ENCODE results near the gene GAS2L3. TPM values are rescaled to one million over a fixed set of nuclear protein-coding genes. Genes with fewer than 3 reads are reported as not detected.

Gene GAS2L3
- total RNA-seq, 2 experiments from 2014 or later, result 2.7 to 3.5 TPM

- no peaks in the 10 kb centered on the region for H3K9me3 Mint-ChIP-seq (ENCODE audit: insufficient read depth)
- POLR2A ChIA-PET, result no interaction called here
- H3K4me3 Mint-ChIP-seq, result no peak overlapping the region
- H3K27ac Mint-ChIP-seq, result no peak overlapping the region
- CTCF ChIA-PET, result no interaction called here
- H3K27me3 Mint-ChIP-seq (ENCODE audit: low read depth), result no peaks in the 10 kb centered on the region
- H3K4me1 Mint-ChIP-seq (ENCODE audit: low read depth), result no peaks in the 10 kb centered on the region
- DNase-seq (no peak), ATAC-seq (no peak)
- H3K36me3 Mint-ChIP-seq (ENCODE audit: low read depth), result no peaks in the 10 kb centered on the region
These were observed 69.8 kb downstream of the GAS2L3 start for GRCh38 chr12:100643246-100643645.

DNA sequence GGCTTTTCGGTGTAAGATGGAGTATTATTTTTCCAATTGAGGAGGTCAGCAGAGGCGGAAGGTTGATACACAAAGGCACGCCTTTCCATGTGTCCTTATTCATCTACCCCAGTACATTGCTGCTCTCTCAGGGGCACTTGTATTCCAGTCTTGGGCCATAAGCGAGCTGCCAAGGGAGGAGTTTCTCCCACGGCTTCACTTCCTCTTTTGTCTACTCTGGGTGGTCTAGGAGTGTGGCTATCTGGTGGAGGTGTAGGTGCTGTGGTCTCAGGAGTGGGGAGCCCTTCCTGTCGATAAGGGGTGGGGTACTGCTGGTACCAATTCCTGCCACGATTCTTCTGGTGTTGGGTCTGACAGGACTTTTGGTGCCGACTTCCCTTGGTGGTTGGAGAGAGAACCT lies 73.4 kb downstream of the GAS2L3 start:
- Mint-ChIP-seq H3K4me1 (ENCODE audit: low read depth) (no peaks in the 10 kb centered on the region), H3K27ac (no peak overlapping the region), H3K27me3 (ENCODE audit: low read depth) (no peaks in the 10 kb centered on the region), H3K36me3 (ENCODE audit: low read depth) (no peaks in the 10 kb centered on the region), H3K4me3 (no peak overlapping the region), H3K9me3 (ENCODE audit: insufficient read depth) (no peaks in the 10 kb centered on the region)
- POLR2A ChIA-PET, result no interaction called here
- CTCF ChIA-PET, result no interaction called here
- no peak for DNase-seq
- no peak for ATAC-seq

- no peak for DNase-seq
- ChIA-PET POLR2A (no interaction called here), CTCF (interaction anchor here (0.8 kb wide), 1 partner anchor 57 kb away, joined by 4 read pairs; no protein-coding TSS in a partner anchor)
- no peak overlapping the region for H3K4me3 Mint-ChIP-seq
- no peaks in the 10 kb centered on the region for H3K9me3 Mint-ChIP-seq (ENCODE audit: insufficient read depth)
- H3K4me1 Mint-ChIP-seq (ENCODE audit: low read depth), result no peaks in the 10 kb centered on the region
- no peak overlapping the region for H3K27ac Mint-ChIP-seq
- ATAC-seq, result no peak
- H3K27me3 Mint-ChIP-seq (ENCODE audit: low read depth), result no peaks in the 10 kb centered on the region
- H3K36me3 Mint-ChIP-seq (ENCODE audit: low read depth), result no peaks in the 10 kb centered on the region
These were observed 77.6 kb downstream of the GAS2L3 start for GRCh38 chr12:100651108-100651507.

DNA sequence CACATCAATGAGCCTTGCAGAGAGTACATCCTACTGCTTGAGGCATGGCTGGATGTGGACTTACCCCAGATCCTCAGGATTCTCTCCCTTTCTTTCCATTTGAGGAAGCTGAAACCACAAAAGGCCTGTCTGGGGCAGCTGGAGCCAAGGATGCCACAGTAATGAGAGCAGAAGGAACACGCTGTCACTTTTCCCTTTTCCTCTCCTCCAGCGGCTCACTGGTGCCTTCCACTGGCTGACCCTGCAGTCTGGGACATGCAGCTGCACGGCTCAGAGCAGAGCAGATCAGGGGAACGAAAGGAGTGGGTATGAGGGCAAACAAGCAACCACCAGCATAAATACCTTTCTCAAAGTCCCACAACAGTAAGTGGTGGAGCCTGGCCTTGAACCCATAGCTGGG lies 78.2 kb downstream of the GAS2L3 start:
- ATAC-seq, result no peak

DNA sequence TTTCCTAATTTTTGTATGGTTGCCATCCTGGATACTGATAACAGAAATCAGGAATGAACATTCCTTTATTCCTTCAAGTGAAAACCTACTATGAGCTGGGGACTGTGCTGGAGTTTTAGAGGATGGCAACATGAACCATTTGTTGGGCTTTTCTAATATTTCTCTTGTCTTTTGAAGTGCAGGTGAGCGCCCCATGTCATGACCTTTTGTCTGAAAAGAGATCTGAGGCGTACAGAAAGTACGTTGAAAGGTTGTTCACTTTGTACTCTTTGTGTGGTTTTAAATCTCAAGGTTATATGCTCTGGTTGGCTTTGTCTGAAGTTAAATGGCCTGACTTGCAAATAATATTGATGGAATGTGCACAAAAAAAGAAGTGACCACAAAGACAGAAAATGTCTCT lies 79.0 kb downstream of the GAS2L3 start:
- ATAC-seq, result no peak
- no peak for DNase-seq
- CTCF ChIA-PET, result no interaction called here
- no peak overlapping the region for H3K27ac Mint-ChIP-seq
- H3K4me3 Mint-ChIP-seq, result no peak overlapping the region
- no peaks in the 10 kb centered on the region for H3K36me3 Mint-ChIP-seq (ENCODE audit: low read depth)
- no peaks in the 10 kb centered on the region for H3K9me3 Mint-ChIP-seq (ENCODE audit: insufficient read depth)
- no peaks in the 10 kb centered on the region for H3K27me3 Mint-ChIP-seq (ENCODE audit: low read depth)
- no peaks in the 10 kb centered on the region for H3K4me1 Mint-ChIP-seq (ENCODE audit: low read depth)
- POLR2A ChIA-PET, result no interaction called here

More for the DNA sequence above, 78.2 kb downstream of the GAS2L3 start:
- Mint-ChIP-seq H3K4me1 (ENCODE audit: low read depth) (no peaks in the 10 kb centered on the region), H3K27me3 (ENCODE audit: low read depth) (no peaks in the 10 kb centered on the region), H3K36me3 (ENCODE audit: low read depth) (no peaks in the 10 kb centered on the region), H3K4me3 (no peak overlapping the region), H3K9me3 (ENCODE audit: insufficient read depth) (no peaks in the 10 kb centered on the region), H3K27ac (no peak overlapping the region)
- POLR2A ChIA-PET, result no interaction called here
- no peak for DNase-seq
- CTCF ChIA-PET, result no interaction called here

DNA sequence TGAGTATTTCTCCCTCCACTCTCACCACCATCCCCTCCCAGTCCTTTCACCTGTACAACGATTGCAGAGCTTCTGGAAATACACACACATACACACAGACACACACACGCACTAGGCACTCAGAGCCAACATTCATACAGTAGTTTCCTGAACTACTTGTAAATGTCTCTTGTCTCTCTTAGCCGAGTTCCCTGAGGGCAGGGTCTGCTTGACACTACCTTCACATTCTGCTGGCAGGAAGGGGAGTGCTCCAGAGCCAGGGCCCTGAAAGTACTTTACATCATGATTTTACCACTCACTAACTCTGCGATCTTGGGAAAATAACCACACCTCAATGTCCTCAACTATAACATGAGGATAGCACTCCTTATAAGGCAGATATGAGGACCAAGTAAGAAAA lies 82.7 kb downstream of the GAS2L3 start:
- Mint-ChIP-seq H3K27ac (no peak overlapping the region), H3K27me3 (ENCODE audit: low read depth) (no peaks in the 10 kb centered on the region), H3K9me3 (ENCODE audit: insufficient read depth) (no peaks in the 10 kb centered on the region), H3K4me1 (ENCODE audit: low read depth) (no peaks in the 10 kb centered on the region), H3K36me3 (ENCODE audit: low read depth) (no peaks in the 10 kb centered on the region), H3K4me3 (no peak overlapping the region)
- ChIA-PET CTCF (no interaction called here), POLR2A (no interaction called here)
- DNase-seq, result no peak
- no peak for ATAC-seq

DNA sequence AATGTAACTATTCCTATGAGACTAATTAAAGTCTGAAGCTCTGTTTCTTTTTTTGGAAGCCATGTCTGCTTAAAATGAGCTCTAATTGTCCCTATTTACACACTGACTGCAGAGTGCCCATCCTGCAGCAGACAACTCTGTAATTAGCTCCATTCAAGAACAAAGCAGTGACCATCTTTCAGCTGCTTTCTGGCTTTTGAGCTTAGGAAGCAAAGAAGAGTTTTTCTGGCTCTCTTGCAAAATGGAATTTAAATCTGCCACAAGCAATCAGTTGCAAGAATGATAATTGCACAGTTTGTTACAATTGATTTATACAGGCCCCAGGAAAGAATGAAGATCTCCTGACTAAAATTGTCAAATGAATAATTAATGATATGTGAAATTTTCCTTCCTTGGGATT lies 83.4 kb downstream of the GAS2L3 start:
- ATAC-seq, result no peak
- no peak for DNase-seq
- Mint-ChIP-seq H3K9me3 (ENCODE audit: insufficient read depth) (no peaks in the 10 kb centered on the region), H3K4me3 (no peak overlapping the region), H3K27me3 (ENCODE audit: low read depth) (no peaks in the 10 kb centered on the region), H3K36me3 (ENCODE audit: low read depth) (no peaks in the 10 kb centered on the region), H3K4me1 (ENCODE audit: low read depth) (no peaks in the 10 kb centered on the region), H3K27ac (no peak overlapping the region)
- ChIA-PET CTCF (no interaction called here), POLR2A (no interaction called here)

GRCh38 chr12:100661300-100661951 lies 87.9 kb downstream of the GAS2L3 start:
- ChIA-PET CTCF (no interaction called here), POLR2A (no interaction called here)
- Mint-ChIP-seq H3K27ac (no peak overlapping the region), H3K4me3 (no peak overlapping the region), H3K36me3 (ENCODE audit: low read depth) (no peaks in the 10 kb centered on the region), H3K9me3 (ENCODE audit: insufficient read depth) (no peaks in the 10 kb centered on the region), H3K4me1 (ENCODE audit: low read depth) (no peaks in the 10 kb centered on the region), H3K27me3 (ENCODE audit: low read depth) (no peaks in the 10 kb centered on the region)
- ATAC-seq (no peak), DNase-seq (no peak)

DNA sequence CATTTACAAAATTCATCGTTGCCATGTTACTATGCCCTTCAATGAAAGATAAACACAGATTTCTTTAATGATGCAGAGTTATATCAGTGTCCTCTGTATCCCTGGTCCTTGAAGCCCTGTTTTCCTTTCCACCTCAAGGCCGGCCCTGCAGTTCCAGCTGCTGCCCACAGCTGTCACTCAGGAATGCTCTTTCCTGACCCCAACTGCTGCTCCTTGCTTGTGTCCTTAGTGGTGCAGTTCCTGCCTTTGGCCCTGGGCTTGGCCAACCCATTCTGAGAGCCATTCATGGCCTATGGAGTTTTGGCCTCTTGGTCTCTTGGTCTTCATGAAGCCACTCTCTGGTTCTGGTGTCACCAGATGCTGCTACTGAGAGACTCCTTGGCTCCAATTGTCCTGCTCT lies 93.1 kb downstream of the GAS2L3 start:
- Mint-ChIP-seq H3K9me3 (ENCODE audit: insufficient read depth) (no peaks in the 10 kb centered on the region), H3K27me3 (ENCODE audit: low read depth) (no peaks in the 10 kb centered on the region), H3K27ac (no peak overlapping the region), H3K36me3 (ENCODE audit: low read depth) (no peaks in the 10 kb centered on the region), H3K4me3 (no peak overlapping the region), H3K4me1 (ENCODE audit: low read depth) (no peaks in the 10 kb centered on the region)
- POLR2A ChIA-PET, result no interaction called here
- DNase-seq (no peak), ATAC-seq (no peak)
- CTCF ChIA-PET, result no interaction called here

DNA sequence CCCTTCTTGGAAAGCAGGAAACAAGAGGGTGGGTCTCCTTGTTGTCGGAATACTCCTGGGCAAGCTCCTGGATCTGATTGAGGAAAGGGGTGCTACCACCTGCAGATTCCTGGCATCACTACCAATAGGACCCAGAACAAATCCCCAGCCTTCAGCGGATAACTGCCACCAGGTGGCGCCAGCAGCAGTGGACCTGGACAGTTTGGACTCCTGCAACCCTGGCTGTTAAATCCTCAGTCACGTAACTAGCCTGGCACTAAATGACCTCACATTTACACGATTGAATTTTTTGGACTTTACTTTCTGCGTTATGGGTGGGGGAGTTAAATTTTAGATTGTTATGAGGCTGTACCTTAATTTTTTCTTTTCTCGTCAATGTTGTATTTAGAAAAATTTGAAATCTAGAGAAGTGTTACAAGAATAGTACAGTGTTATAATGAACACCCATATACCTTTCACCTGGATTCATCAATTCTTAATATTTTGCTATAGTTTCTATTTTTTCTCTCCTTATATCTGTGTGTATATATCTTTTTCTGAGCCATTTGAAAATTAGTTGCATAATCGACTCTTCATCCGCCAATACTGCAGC lies 95.6 kb downstream of the GAS2L3 start:
- CTCF ChIA-PET, result interaction anchor here (0.7 kb wide), 1 partner anchor 9 kb away, joined by 3 read pairs; no protein-coding TSS in a partner anchor
- H3K27me3 Mint-ChIP-seq (ENCODE audit: low read depth), result no peaks in the 10 kb centered on the region
- no peak overlapping the region for H3K27ac Mint-ChIP-seq
- ATAC-seq (peak; percentile 76), DNase-seq (peak; percentile 59)
- H3K4me3 Mint-ChIP-seq, result no peak overlapping the region
- no peaks in the 10 kb centered on the region for H3K36me3 Mint-ChIP-seq (ENCODE audit: low read depth)
- POLR2A ChIA-PET, result no interaction called here
- no peaks in the 10 kb centered on the region for H3K9me3 Mint-ChIP-seq (ENCODE audit: insufficient read depth)
- no peaks in the 10 kb centered on the region for H3K4me1 Mint-ChIP-seq (ENCODE audit: low read depth)

GRCh38 chr12:100669922-100670321 lies 96.4 kb downstream of the GAS2L3 start:
- CTCF ChIA-PET, result no interaction called here
- no peak for ATAC-seq

GRCh38 chr12:100671396-100672074 lies 98.1 kb downstream of the GAS2L3 start:
- Mint-ChIP-seq H3K27me3 (ENCODE audit: low read depth) (no peaks in the 10 kb centered on the region), H3K4me3 (no peak overlapping the region), H3K27ac (no peak overlapping the region), H3K4me1 (ENCODE audit: low read depth) (no peaks in the 10 kb centered on the region), H3K36me3 (ENCODE audit: low read depth) (no peaks in the 10 kb centered on the region), H3K9me3 (ENCODE audit: insufficient read depth) (no peaks in the 10 kb centered on the region)
- POLR2A ChIA-PET, result no interaction called here
- CTCF ChIA-PET, result interaction anchor here (1.3 to 1.8 kb wide), 4 partner anchors 8 to 324 kb away, joined by 3 to 10 read pairs (median 6); no protein-coding TSS in a partner anchor
- no peak for DNase-seq
- ATAC-seq, result no peak

More at GRCh38 chr12:100669922-100670321, 96.4 kb downstream of the GAS2L3 start:
- no peak for DNase-seq
- no peaks in the 10 kb centered on the region for H3K4me1 Mint-ChIP-seq (ENCODE audit: low read depth)
- H3K27ac Mint-ChIP-seq, result no peak overlapping the region
- H3K36me3 Mint-ChIP-seq (ENCODE audit: low read depth), result no peaks in the 10 kb centered on the region
- H3K9me3 Mint-ChIP-seq (ENCODE audit: insufficient read depth), result no peaks in the 10 kb centered on the region
- no peak overlapping the region for H3K4me3 Mint-ChIP-seq
- no peaks in the 10 kb centered on the region for H3K27me3 Mint-ChIP-seq (ENCODE audit: low read depth)
- POLR2A ChIA-PET, result no interaction called here

Data from activated CD8-positive, alpha-beta T cell treated with anti-CD3 and anti-CD28 coated beads, Interleukin-2, amount 10 ng/mL, durations not matched to agents 7 days and 5 days (primary cell).